ENCODE data around the gene NOL9. TPM values are rescaled to one million over a fixed set of nuclear protein-coding genes. Genes with fewer than 3 reads are reported as not detected.

NOL9 gene
- total RNA-seq, 1 donor from 2014 or later: 48.0 TPM

GRCh38 chr1:6572653-6573383 lies 18.5 kb upstream of the NOL9 start:
- Histone ChIP-seq H3K36me3 (no peaks in the 10 kb centered on the region), H3K79me2 (ENCODE audit: low read depth) (no peaks in the 10 kb centered on the region), H3K9ac (no peak overlapping the region), H3K4me1 (peaks cover 9% of the 10 kb centered on the region), H3K4me2 (no peak overlapping the region), H3F3A (ENCODE audit: low read depth) (no peaks in the 10 kb centered on the region), H3K27me3 (no peaks in the 10 kb centered on the region), H3K9me3 (ENCODE audit: low read depth) (no peaks in the 10 kb centered on the region), H3K4me3 (no peak overlapping the region), H3K27ac (no peak overlapping the region), H4K20me1 (ENCODE audit: low read depth) (no peaks in the 10 kb centered on the region), H2AFZ (replicated peaks) (peak overlapping the region; percentile 42)
- H3K27me3 Mint-ChIP-seq (ENCODE audit: insufficient read depth, low read depth): peaks cover 17% of the 10 kb centered on the region
- H3K9me3 Mint-ChIP-seq: no peaks in the 10 kb centered on the region
- H3K27ac Mint-ChIP-seq: no peak overlapping the region
- no peaks in the 10 kb centered on the region for H3K36me3 Mint-ChIP-seq
- TF ChIP-seq CTCF (IDR thresholded peaks at IDR 0.05) (no peak), EZH2 (IDR thresholded peaks at IDR 0.05) (no peak), EZH2phosphoT487 (IDR thresholded peaks at IDR 0.05) (no peak)
- peaks cover 4% of the 10 kb centered on the region for H3K4me1 Mint-ChIP-seq
- peak overlapping the region; percentile 10 for H3K4me3 Mint-ChIP-seq
- DNase-seq (ENCODE audit: low spot score): no peak

GRCh38 chr1:6570987-6571386 lies 16.7 kb upstream of the NOL9 start:
- Histone ChIP-seq H3K9me3 (ENCODE audit: low read depth) (no peaks in the 10 kb centered on the region), H3K4me3 (no peak overlapping the region), H3K4me2 (no peak overlapping the region), H3K36me3 (no peaks in the 10 kb centered on the region), H3K9ac (no peak overlapping the region), H2AFZ (replicated peaks) (no peak overlapping the region), H4K20me1 (ENCODE audit: low read depth) (no peaks in the 10 kb centered on the region), H3K27ac (no peak overlapping the region), H3K27me3 (peaks cover 3% of the 10 kb centered on the region), H3K4me1 (peaks cover 9% of the 10 kb centered on the region), H3F3A (ENCODE audit: low read depth) (no peaks in the 10 kb centered on the region), H3K79me2 (ENCODE audit: low read depth) (no peaks in the 10 kb centered on the region)
- Mint-ChIP-seq H3K27ac (no peak overlapping the region), H3K4me1 (peaks cover 4% of the 10 kb centered on the region), H3K4me3 (no peak overlapping the region), H3K36me3 (no peaks in the 10 kb centered on the region), H3K9me3 (no peaks in the 10 kb centered on the region), H3K27me3 (ENCODE audit: insufficient read depth, low read depth) (peaks cover 17% of the 10 kb centered on the region)
- DNase-seq (ENCODE audit: low spot score): no peak
- TF ChIP-seq EZH2phosphoT487 (IDR thresholded peaks at IDR 0.05) (no peak), EZH2 (IDR thresholded peaks at IDR 0.05) (no peak), CTCF (IDR thresholded peaks at IDR 0.05) (no peak)

GRCh38 chr1:6570100-6570499 lies 15.8 kb upstream of the NOL9 start:
- Mint-ChIP-seq H3K27ac (no peak overlapping the region), H3K27me3 (ENCODE audit: insufficient read depth, low read depth) (peaks cover 17% of the 10 kb centered on the region), H3K4me1 (peaks cover 4% of the 10 kb centered on the region), H3K36me3 (no peaks in the 10 kb centered on the region), H3K9me3 (no peaks in the 10 kb centered on the region), H3K4me3 (no peak overlapping the region)
- Histone ChIP-seq H3K27ac (no peak overlapping the region), H3K4me3 (no peak overlapping the region), H3K4me2 (no peak overlapping the region), H3K4me1 (peaks cover 9% of the 10 kb centered on the region), H3K36me3 (no peaks in the 10 kb centered on the region), H3F3A (ENCODE audit: low read depth) (no peaks in the 10 kb centered on the region), H4K20me1 (ENCODE audit: low read depth) (no peaks in the 10 kb centered on the region), H3K79me2 (ENCODE audit: low read depth) (no peaks in the 10 kb centered on the region), H3K27me3 (peaks cover 12% of the 10 kb centered on the region), H3K9me3 (ENCODE audit: low read depth) (no peaks in the 10 kb centered on the region), H3K9ac (no peak overlapping the region), H2AFZ (replicated peaks) (no peak overlapping the region)
- no peak for DNase-seq (ENCODE audit: low spot score)
- no peak for TF ChIP-seq CTCF (IDR thresholded peaks at IDR 0.05)
- TF ChIP-seq EZH2phosphoT487 (IDR thresholded peaks at IDR 0.05): no peak
- no peak for TF ChIP-seq EZH2 (IDR thresholded peaks at IDR 0.05)

Data from neural progenitor cell (in vitro differentiated cells).